Thyroid gland (tissue), 4 donors: ENCODE measurements around the gene TEAD2.

Experiments used
- POLR2A ChIP-seq, 2 donors: fragments of 450-650 bp; IDR thresholded peaks; one replicate each; pipeline ENCODE4 v1.6.1; 2017; ENCODE audit warnings: antibody characterized with exemption in 2 of 2, mild to moderate bottlenecking in 2 of 2, moderate library complexity in 1 of 2
- TF ChIP-seq, protein P1 (sequence below), 6 experiments: fragments of 200-600 bp in 3 of 6; fragments of 450-650 bp in 3 of 6; sonication (generic) in 3 of 6; IDR thresholded peaks; one replicate each; pipeline ENCODE4 v1.5.1; 2016 to 2019; ENCODE audit warnings: antibody characterized with exemption in 6 of 6, mild to moderate bottlenecking in 2 of 6, inconsistent platforms in 1 of 6, moderate library complexity in 1 of 6

DNA sequence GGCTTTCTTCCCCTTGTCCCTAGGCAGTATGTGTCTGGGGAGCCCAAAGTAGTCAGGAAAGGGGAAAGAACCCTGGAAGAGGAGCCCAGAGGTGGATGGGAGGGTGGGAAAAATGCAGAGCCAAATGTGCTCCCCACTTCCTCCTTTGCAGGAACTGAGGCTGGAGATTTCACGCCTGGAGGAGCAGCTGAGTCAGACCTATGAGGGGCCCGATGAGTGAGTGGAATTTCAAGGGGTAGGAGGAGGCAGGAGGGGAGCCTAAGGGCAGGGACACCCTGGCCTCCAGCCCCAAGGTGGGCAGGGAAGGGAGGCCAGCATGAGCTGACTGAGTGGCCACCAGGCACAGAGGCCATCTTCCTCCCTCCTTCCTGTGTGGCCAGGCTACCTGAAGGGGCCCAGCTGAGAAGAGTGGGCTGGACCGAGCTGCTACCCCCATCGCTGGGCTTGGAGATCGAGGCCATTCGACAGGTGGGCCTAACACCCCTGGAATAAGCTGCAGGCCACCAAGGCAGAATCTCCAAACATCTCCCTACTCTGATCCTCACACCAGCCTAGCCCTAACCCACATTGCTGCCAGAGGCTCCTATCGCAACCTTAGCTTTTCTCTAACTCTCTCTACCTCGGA, 46.7 kb upstream of the TEAD2 start:
- TF ChIP-seq, protein P1, sequence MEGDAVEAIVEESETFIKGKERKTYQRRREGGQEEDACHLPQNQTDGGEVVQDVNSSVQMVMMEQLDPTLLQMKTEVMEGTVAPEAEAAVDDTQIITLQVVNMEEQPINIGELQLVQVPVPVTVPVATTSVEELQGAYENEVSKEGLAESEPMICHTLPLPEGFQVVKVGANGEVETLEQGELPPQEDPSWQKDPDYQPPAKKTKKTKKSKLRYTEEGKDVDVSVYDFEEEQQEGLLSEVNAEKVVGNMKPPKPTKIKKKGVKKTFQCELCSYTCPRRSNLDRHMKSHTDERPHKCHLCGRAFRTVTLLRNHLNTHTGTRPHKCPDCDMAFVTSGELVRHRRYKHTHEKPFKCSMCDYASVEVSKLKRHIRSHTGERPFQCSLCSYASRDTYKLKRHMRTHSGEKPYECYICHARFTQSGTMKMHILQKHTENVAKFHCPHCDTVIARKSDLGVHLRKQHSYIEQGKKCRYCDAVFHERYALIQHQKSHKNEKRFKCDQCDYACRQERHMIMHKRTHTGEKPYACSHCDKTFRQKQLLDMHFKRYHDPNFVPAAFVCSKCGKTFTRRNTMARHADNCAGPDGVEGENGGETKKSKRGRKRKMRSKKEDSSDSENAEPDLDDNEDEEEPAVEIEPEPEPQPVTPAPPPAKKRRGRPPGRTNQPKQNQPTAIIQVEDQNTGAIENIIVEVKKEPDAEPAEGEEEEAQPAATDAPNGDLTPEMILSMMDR (IDR thresholded peaks at IDR 0.05) = no peak
- no peak for TF ChIP-seq POLR2A (IDR thresholded peaks at IDR 0.05)
